OCI-LY7 (cell line): ENCODE results near the gene THRA. TPM values are rescaled to one million over a fixed set of nuclear protein-coding genes. Genes with fewer than 3 reads are reported as not detected.

Source experiments
- BruUV-seq: library from RNA; stranded (reverse); fragments of 400-500 nt; replicated peaks from 2 replicates; lab custom pipeline; 2021; lab: Mats Ljungman, UMichigan
- CTCF ChIA-PET: fragments of 300-600 bp; sonication (Branson Sonifier 250); formaldehyde crosslinking; loops from one replicate; lab custom pipeline; 2022; ENCODE audit warnings: antibody characterized with exemption; ENCODE audit not compliant: unreplicated experiment; lab: Charles Lee
- POLR2A ChIA-PET: fragments of 300-600 bp; sonication (Branson Sonifier 250); formaldehyde crosslinking; loops from one replicate; lab custom pipeline; 2022; ENCODE audit warnings: antibody characterized with exemption; lab: Charles Lee
- DNase-seq: peaks from one replicate; pipeline ENCODE4 v3.0.0-alpha.2; 2015; ENCODE audit warnings: low spot score
- H2AFZ ChIP-seq: fragments of 200-600 bp; sonication (generic), shearing (Covaris generic); 2 replicates; pipeline ENCODE4 v1.6.1; 2014; ENCODE audit warnings: mild to moderate bottlenecking, antibody characterized with exemption, low read length, moderate library complexity
- H3K27ac ChIP-seq: fragments of 200-600 bp; sonication (generic); 2 replicates; pipeline ENCODE4 v1.5.1; 2014; ENCODE audit warnings: mixed run types, low read depth, mild to moderate bottlenecking, moderate library complexity, low read length, inconsistent platforms; ENCODE audit not compliant: poor library complexity, severe bottlenecking
- H3K36me3 ChIP-seq: fragments of 200-600 bp; sonication (generic); 2 replicates; pipeline ENCODE4 v1.6.1; 2014; ENCODE audit warnings: mild to moderate bottlenecking, antibody characterized with exemption, low read length, moderate library complexity, mixed read lengths; ENCODE audit not compliant: insufficient read depth
- H3K4me1 ChIP-seq: fragments of 200-600 bp; sonication (generic); 2 replicates; pipeline ENCODE4 v1.5.1; 2014; ENCODE audit warnings: mild to moderate bottlenecking, low read length; ENCODE audit not compliant: insufficient read depth, poor library complexity, severe bottlenecking
- H3K4me2 ChIP-seq: fragments of 200-600 bp; sonication (generic); 2 replicates; pipeline ENCODE4 v1.6.1; 2014; ENCODE audit warnings: mild to moderate bottlenecking, low read length
- H3K4me3 ChIP-seq: fragments of 200-600 bp; sonication (generic); 2 replicates; pipeline ENCODE4 v1.5.1; 2014; ENCODE audit warnings: mild to moderate bottlenecking, low read depth, low read length; ENCODE audit not compliant: poor library complexity, severe bottlenecking
- H3K79me2 ChIP-seq: fragments of 200-600 bp; sonication (generic); 2 replicates; pipeline ENCODE4 v1.6.1; 2016; ENCODE audit warnings: low read depth, mild to moderate bottlenecking, low read length, moderate library complexity, mixed read lengths; ENCODE audit not compliant: insufficient read depth
- H3K9me2 ChIP-seq: fragments of 200-600 bp; sonication (generic); 2 replicates; pipeline ENCODE4 v1.6.1; 2016; ENCODE audit warnings: mild to moderate bottlenecking, low read length, mixed read lengths; ENCODE audit not compliant: insufficient read depth
- H3K9me3 ChIP-seq: fragments of 200-600 bp; sonication (generic); 2 replicates; pipeline ENCODE4 v1.6.1; 2014; ENCODE audit warnings: mild to moderate bottlenecking, mixed run types, low read length, mixed read lengths
- H4K20me1 ChIP-seq: fragments of 200-600 bp; sonication (generic); 2 replicates; pipeline ENCODE4 v1.6.1; 2014; ENCODE audit warnings: mild to moderate bottlenecking, antibody characterized with exemption, low read length, moderate library complexity, mixed read lengths; ENCODE audit not compliant: insufficient read depth
- EZH2phosphoT487 ChIP-seq: fragments of 200-600 bp; sonication (generic); IDR thresholded peaks from 2 replicates; pipeline ENCODE4 v1.6.1; 2018; ENCODE audit warnings: low read depth, borderline replicate concordance, mild to moderate bottlenecking, mixed run types, antibody characterized with exemption, low read length, moderate library complexity, mixed read lengths
- intact Hi-C: fragments of 100-400 bp; cut with micrococcal nuclease; formaldehyde crosslinking; loops from one replicate; pipeline ENCODE4 v1.10.0; 2022; ENCODE audit not compliant: unreplicated experiment
- total RNA-seq, 2 experiments: library from RNA; depleted of rRNA in 1 of 2; stranded (reverse); fragments of >200 nt in 1 of 2; shearing (Covaris generic) in 1 of 2; gene quantifications; 2 replicates each; pipeline ENCODE4 v1.2.3, GENCODE V29; 2014 to 2022
- TF ChIP-seq, protein P1 (sequence below): fragments of 200-600 bp; sonication (generic); conservative IDR thresholded peaks from 2 replicates; pipeline ENCODE4 v1.5.1; 2014; ENCODE audit warnings: mild to moderate bottlenecking, antibody characterized with exemption, low read length, moderate library complexity, mixed read lengths

Gene THRA
- total RNA-seq, 2 experiments from 2014 or later = 3.9 to 9.3 TPM

DNA sequence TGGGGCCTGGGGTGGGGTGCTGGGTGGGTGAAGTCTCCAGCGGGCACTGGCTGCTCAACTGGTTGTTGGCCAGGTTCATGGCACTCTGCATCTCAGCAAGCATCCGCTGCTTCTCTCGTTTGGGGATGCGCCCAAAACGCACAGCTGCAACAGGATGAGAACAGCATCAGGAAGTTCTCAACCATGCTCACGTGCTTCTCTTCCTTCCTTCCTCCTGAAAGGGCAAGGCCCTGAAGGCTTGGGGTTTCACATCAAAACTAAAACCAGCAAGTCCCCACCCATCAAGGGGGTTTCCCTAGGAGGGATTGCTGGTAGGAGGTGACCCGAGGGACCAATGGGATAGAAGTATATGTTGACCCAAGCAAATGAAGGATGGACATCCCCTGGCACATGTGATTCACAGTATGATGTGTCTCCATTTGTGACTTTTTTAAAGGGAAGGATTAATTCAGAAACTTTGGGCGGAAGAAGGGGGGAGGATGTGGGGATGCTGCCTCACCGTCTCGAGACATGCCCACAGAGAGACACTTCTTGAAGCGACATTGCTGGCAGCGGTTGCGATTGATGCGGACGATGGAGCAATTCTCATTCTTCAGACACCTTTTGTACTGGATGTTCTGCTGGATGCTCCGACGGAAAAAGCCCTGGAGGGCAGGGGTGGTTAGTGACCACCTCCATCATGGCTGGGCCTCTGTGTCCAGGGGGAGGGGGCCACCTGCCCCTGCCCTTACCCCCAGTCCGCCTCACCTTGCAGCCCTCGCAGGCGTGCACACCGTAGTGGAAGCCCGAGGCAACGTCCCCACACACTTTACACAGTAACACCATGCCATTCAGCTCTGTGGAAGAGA is 33.4 kb downstream of the THRA start:
- Histone ChIP-seq H3K27ac (peak overlapping the region; percentile 60), H3K36me3 (peaks cover 49% of the 10 kb centered on the region), H2AFZ (no peak overlapping the region; the same call in 1 of the 2 replicates), H3K9me3 (no peaks in the 10 kb centered on the region), H3K4me3 (no peak overlapping the region), H4K20me1 (no peaks in the 10 kb centered on the region), H3K4me1 (peaks cover 49% of the 10 kb centered on the region), H3K9me2 (no peaks in the 10 kb centered on the region), H3K79me2 (peaks cover 16% of the 10 kb centered on the region; the same call in 1 of the 2 replicates), H3K4me2 (peak overlapping the region; percentile 49)
- DNase-seq = peak; percentile 77
- ChIA-PET CTCF (no interaction called here), POLR2A (interaction anchor here (0.6 kb wide), 1 partner anchor 46 kb away, joined by 4 read pairs; no protein-coding TSS in a partner anchor)
- intact Hi-C loops = no loop called here
- TF ChIP-seq EZH2phosphoT487 = no peak
- TF ChIP-seq, protein P1, sequence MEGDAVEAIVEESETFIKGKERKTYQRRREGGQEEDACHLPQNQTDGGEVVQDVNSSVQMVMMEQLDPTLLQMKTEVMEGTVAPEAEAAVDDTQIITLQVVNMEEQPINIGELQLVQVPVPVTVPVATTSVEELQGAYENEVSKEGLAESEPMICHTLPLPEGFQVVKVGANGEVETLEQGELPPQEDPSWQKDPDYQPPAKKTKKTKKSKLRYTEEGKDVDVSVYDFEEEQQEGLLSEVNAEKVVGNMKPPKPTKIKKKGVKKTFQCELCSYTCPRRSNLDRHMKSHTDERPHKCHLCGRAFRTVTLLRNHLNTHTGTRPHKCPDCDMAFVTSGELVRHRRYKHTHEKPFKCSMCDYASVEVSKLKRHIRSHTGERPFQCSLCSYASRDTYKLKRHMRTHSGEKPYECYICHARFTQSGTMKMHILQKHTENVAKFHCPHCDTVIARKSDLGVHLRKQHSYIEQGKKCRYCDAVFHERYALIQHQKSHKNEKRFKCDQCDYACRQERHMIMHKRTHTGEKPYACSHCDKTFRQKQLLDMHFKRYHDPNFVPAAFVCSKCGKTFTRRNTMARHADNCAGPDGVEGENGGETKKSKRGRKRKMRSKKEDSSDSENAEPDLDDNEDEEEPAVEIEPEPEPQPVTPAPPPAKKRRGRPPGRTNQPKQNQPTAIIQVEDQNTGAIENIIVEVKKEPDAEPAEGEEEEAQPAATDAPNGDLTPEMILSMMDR = no peak
- no TSS peak for BruUV-seq

DNA sequence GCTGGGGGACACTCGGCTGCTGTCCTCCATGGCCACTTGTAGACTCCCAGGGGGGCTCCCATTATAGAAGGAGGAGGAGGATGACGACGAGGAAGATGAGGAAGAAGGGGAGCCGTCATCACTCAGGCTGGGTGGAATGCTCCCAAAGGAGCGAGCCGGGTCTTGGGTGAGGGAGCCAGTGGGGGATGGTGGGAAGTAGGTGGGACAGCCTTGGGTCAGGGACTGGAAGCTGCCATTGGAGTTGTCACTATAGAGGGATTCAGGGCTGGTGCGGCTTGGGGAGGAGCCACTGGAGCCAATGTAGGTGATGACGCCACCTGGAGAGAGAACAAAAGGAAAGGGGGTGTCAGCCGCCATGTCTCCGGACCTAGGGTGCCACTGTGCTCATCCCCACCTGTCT is 34.3 kb downstream of the THRA start:
- intact Hi-C loops = no loop called here
- H4K20me1 ChIP-seq = no peaks in the 10 kb centered on the region
- POLR2A ChIA-PET = interaction anchor here (0.6 to 4.8 kb wide), 2 partner anchors 15 to 222 kb away, joined by 3 to 52 read pairs; no protein-coding TSS in a partner anchor
- peaks cover 46% of the 10 kb centered on the region for H3K36me3 ChIP-seq
- peak overlapping the region; percentile 60 for H3K27ac ChIP-seq
- TF ChIP-seq, protein P1 = no peak
- TF ChIP-seq EZH2phosphoT487 = no peak
- no peak for DNase-seq
- H2AFZ ChIP-seq = no peak overlapping the region
- H3K9me2 ChIP-seq = no peaks in the 10 kb centered on the region
- peaks cover 52% of the 10 kb centered on the region for H3K4me1 ChIP-seq
- no peaks in the 10 kb centered on the region for H3K9me3 ChIP-seq
- CTCF ChIA-PET = no interaction called here
- H3K4me3 ChIP-seq = no peak overlapping the region
- BruUV-seq = no TSS peak
- peak overlapping the region; percentile 49; the same call in 1 of the 2 replicates for H3K4me2 ChIP-seq
- H3K79me2 ChIP-seq = peaks cover 16% of the 10 kb centered on the region; the same call in 1 of the 2 replicates
